Urinary bladder (tissue), 4 donors: ENCODE measurements around the gene NPFFR2. TPM values are rescaled to one million over a fixed set of nuclear protein-coding genes. Genes with fewer than 3 reads are reported as not detected.
A peak's percentile ranks its signal among the peaks of the same experiment; 100 is the strongest.
"Not testable (repeated sequence)": the region's sequence is repeated elsewhere in the genome, so short reads cannot be mapped to it uniquely, and the experiment has no call there.

ENCODE experiments used
- DNase-seq: peaks from one replicate; pipeline ENCODE4 v3.0.0-alpha.2; 2015; ENCODE audit errors: extremely low spot score
- H3K27ac ChIP-seq: one replicate; pipeline ENCODE4 v1.5.1; 2013; ENCODE audit warnings: low read depth, mild to moderate bottlenecking, moderate library complexity
- H3K36me3 ChIP-seq: one replicate; pipeline ENCODE4 v1.6.1; 2013; ENCODE audit warnings: mild to moderate bottlenecking, moderate library complexity; ENCODE audit not compliant: insufficient read depth
- H3K4me1 ChIP-seq: one replicate; pipeline ENCODE4 v1.6.1; 2013; ENCODE audit warnings: mild to moderate bottlenecking, moderate library complexity; ENCODE audit not compliant: insufficient read depth
- H3K4me3 ChIP-seq: one replicate; pipeline ENCODE4 v1.5.1; 2013; ENCODE audit warnings: low read depth, low read length
- WGBS: extraction: QIAGEN DNeasy Blood & Tissue Kit; methylation state at CpG from one replicate; pipeline ENCODE4 v1.1.7; 2013; 5-methylcytosine and 5-hydroxymethylcytosine counted together
- polyA plus RNA-seq: library from polyadenylated mRNA; stranded (reverse); fragments of 200-250 nt; gene quantifications from one replicate; pipeline ENCODE4 v1.2.3, GENCODE V29; 2013
- total RNA-seq: library from RNA; depleted of rRNA; stranded (reverse); fragments of >200 nt; gene quantifications from one replicate; pipeline ENCODE4 v1.2.3, GENCODE V29; 2014
- donor health status: healthy with polysubstance abuse.
- donor health status: healthy.

The NPFFR2 gene
- total and polyA plus RNA-seq, 2 donors, result 1.6 to 3.3 TPM

DNA sequence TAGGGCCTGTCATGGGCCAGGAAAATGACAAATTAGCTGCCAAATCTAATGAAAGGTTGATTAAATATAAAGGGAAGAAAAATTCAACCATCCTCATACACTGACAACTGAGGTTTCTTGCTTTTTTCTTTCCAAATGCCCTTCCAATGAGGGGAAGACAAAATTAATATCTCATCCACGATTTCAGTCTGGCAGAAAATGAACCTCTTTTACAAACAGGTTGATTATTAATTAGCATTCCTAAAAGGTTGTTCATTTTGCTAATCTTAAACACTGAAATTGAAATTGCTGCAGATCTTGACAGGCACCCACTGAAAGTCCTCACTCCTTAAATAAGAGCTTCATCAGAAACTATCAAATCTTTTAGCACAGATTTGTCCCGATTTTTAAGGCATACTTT, 45.5 kb downstream of the NPFFR2 start:
- Histone ChIP-seq H3K36me3 (no peaks in the 10 kb centered on the region), H3K4me1 (no peaks in the 10 kb centered on the region), H3K27ac (no peak overlapping the region), H3K4me3 (no peak overlapping the region)
- 75% methylated on average over 2 of the region's 2 CpGs for WGBS
- no peak for DNase-seq

DNA sequence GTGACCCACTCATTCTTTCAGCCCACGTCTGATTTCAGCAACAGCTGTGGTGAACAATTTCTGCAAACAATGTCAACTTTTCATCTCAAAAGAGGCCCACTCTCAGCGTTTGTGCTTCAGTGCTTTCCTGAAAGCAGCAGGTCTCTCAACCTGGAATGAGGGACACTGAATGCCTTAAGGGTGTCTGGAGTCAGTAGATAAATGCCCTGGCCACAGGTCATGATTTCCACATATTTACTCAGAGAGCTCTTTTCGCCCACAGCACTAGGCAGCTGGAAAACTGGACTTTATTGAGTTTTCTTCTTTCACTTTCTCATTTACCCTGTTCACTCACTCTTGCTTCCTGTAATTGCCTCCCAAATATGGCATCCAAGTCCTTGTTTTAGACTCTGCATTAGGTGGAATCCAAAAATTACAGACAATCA, 52.8 kb downstream of the NPFFR2 start:
- no peaks in the 10 kb centered on the region for H3K4me1 ChIP-seq
- no peaks in the 10 kb centered on the region for H3K36me3 ChIP-seq
- DNase-seq, result no peak
- whole genome bisulfite sequencing, result 27% methylated on average over 3 of the region's 3 CpGs
- H3K4me3 ChIP-seq, result no peak overlapping the region
- H3K27ac ChIP-seq, result peak overlapping the region; percentile 38

DNA sequence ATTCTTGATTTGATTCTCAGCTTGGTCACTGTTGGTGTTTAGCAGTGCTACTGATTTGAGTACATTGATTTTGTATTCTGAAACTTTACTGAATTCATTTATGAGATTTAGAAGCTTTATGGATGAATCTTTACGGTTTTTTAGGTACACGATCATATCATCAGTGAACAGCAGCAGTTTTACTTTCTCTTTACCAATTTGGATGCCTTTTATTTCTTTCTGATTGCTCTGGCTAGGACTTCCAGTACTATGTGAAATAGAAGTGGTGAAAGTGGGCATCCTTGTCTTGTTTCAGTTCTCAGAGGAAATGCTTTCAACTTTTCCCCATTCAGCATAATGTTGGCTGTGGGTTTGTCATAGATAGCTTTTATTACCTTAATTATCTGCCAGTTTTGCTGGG, 58.8 kb downstream of the NPFFR2 start:
- not testable (repeated sequence) for H3K36me3 ChIP-seq, H3K27ac ChIP-seq, DNase-seq, H3K4me3 ChIP-seq, H3K4me1 ChIP-seq
- 87% methylated on average over 2 of the region's 2 CpGs for WGBS

DNA sequence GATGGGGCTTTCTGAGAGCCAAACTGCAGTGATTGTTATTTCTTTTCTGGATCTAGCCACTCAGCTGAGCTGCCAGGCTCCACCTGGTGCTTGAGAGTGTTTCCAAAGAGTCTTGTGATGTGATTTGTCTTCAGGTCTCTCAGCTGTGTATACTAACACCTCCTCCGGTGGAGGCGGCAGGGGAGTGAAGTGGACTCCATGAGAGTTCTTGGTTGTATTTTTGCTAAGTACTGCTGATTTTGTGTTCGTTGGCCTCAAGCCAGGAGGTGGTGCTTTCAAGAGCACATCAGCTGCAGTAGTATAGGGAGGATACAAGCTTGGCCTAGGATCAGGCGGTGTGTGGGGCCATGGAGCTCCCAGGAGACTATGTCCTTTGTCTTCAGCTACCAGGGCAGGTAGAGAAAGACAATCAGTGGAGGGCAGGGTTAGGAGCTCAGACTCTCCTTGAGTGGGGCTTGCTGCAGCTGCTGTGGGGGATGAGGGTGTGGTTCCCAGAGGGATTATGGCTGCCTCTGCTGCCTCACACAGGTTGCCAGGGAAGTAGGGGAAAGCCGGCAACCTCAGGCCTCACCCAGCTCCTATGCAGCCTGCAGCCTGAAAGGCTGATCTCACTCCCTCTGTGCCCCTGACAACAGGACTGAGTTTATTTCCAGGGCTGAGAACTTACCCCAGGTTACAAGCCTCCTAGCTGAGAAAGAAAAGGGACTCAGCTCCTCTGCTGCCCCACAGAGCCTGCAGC, 62.4 kb downstream of the NPFFR2 start:
- WGBS, result 79% methylated on average over 5 of the region's 5 CpGs
- Histone ChIP-seq H3K4me1 (no peaks in the 10 kb centered on the region), H3K27ac (no peak overlapping the region), H3K36me3 (no peaks in the 10 kb centered on the region), H3K4me3 (no peak overlapping the region)
- no peak for DNase-seq

DNA sequence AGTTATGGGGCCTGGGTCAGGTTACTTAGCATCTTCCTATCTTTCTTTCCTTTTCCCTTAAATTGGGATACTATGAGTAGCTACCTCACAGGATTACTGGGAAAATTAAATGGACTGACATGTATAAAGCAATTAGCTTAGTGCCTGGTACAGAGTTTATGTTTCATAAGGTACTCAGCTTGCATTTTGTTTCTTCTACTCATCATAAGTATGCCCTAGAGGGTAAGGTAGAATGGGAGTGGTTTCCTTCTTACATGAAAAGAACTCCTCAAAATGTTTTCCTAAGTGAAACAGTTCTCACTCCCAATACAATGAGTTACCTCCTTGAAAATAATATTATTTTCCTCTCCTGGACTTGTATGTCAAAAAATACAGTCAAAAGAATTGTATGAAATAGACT, 75.7 kb downstream of the NPFFR2 start:
- H3K36me3 ChIP-seq, result no peaks in the 10 kb centered on the region
- H3K4me3 ChIP-seq, result no peak overlapping the region
- H3K4me1 ChIP-seq, result peaks cover 2% of the 10 kb centered on the region
- no peak for DNase-seq
- no peak overlapping the region for H3K27ac ChIP-seq

DNA sequence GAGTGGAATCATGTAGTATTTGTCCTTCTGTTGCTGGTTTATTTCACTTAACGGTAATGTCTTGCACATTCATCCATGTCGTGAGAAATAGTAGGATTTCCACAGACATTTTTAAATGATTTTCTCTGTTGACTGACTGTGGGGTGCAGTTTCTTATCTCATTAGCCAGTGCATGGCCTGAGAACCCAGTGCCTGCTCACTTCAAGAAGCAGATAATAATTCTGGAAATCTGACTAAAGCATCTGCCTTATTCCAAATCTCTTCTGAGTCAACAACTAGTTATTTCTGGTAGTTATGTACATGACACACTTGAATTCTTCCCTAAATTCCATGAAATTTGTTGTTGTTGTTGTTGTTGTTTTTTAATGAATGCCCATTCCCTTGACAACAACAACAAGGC, 77.6 kb downstream of the NPFFR2 start:
- WGBS, result 91% methylated on average over 2 of the region's 2 CpGs

DNA sequence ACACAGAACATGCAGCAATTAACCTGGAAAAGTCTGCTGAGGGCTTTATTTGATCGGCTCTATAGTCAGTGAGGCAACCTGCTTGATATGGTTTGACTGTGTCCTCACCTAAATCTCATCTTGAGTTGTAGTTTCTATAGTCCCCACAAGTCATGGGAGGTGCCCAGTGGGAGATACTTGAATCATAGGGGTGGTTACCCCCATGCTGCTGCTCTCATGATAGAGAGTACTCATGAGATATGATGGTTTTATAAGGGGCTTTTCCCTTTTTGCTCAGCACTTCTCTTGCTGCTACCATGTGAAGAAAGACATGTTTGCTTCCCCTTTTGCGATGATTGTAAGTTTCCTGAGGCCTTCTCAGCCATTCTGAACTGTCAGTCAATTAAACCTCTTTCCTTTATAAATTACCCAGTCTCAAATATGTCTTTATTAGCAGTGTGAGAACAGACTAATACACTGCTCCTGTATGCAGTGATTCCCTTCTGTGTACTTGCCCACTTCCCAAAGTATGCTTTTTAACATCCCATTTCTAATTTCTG, 78.2 kb downstream of the NPFFR2 start:
- Histone ChIP-seq H3K36me3 (no peaks in the 10 kb centered on the region), H3K4me3 (no peak overlapping the region), H3K4me1 (peaks cover 2% of the 10 kb centered on the region), H3K27ac (no peak overlapping the region)
- no peak for DNase-seq
- WGBS, result 96% methylated on average over 2 of the region's 2 CpGs

More for the DNA sequence above, 77.6 kb downstream of the NPFFR2 start:
- DNase-seq, result no peak
- Histone ChIP-seq H3K27ac (no peak overlapping the region), H3K4me3 (no peak overlapping the region), H3K36me3 (no peaks in the 10 kb centered on the region), H3K4me1 (peaks cover 2% of the 10 kb centered on the region)

DNA sequence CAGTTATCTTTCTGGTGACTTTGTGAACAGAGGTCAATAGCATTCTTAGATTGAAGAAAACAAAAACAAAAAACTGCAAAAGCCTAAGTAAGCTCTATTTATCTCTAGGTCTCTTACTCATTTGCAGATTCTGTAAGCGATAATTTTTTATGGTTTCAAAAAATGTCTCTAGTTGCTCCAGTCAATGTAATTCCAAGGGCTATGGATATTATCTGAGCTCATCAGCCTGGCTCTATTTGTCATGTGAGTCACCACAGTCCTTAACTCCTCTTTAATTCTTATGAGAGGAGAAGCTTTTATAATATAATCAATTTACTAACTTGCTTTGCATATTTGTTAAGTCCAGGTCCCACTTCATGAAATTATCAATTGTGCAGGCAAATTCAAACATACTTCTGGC, 79.1 kb downstream of the NPFFR2 start:
- WGBS, result 77% methylated on average over 1 of the region's 1 CpG
- DNase-seq, result no peak
- no peaks in the 10 kb centered on the region for H3K36me3 ChIP-seq
- H3K4me1 ChIP-seq, result peaks cover 2% of the 10 kb centered on the region
- no peak overlapping the region for H3K27ac ChIP-seq
- no peak overlapping the region for H3K4me3 ChIP-seq

DNA sequence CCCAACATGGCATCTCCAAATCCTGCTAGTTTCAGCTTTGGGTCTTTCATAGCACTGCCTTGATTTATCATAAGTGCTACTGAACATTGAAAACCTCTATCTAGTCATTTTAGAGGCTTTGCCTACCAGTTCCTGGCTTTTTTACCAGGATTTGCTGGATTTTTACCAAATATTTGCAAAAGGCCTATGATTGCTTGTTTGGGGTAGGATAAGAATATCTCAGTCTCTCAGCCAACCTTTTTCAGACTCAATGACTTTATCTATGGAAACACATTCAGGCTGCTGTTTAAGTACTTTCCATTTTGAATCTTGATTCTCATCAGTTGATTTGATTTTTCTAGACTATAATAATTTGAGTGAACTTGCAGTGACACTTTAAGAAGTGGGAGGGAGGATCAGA, 80.1 kb downstream of the NPFFR2 start:
- Histone ChIP-seq H3K4me3 (no peak overlapping the region), H3K36me3 (no peaks in the 10 kb centered on the region), H3K4me1 (peaks cover 2% of the 10 kb centered on the region), H3K27ac (no peak overlapping the region)
- DNase-seq, result no peak

DNA sequence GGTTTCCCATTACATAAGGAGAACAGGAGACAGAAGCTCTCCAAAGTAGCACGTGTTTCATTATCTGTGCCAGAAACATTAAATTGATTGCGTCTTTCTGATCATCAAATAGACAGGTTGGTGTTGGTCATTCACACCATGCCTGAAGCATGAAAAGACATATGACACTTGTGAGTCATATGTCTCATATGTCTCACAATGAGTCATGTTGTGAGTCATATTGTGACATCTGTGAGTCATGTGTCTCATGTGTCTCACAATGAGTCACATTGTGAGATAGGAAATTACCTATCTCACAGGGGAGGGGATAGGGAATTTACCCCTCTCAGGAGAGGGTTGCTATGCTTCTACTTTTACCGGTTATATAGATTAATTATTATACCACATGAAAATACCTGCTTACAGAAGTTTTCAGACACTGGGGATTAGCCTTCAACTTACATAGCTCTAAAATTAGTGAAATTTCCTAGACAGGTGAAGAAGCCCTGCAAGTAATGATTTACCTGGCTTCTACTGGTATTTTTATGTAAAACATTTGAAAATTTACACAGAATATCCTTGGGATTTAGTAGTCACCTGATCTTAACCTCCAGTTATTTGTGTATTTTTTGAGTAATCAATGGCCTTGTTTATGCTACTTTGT, 80.8 kb downstream of the NPFFR2 start:
- Histone ChIP-seq H3K27ac (no peak overlapping the region), H3K4me1 (peaks cover 2% of the 10 kb centered on the region), H3K4me3 (no peak overlapping the region), H3K36me3 (no peaks in the 10 kb centered on the region)
- WGBS, result 79% methylated on average over 3 of the region's 3 CpGs
- no peak for DNase-seq

DNA sequence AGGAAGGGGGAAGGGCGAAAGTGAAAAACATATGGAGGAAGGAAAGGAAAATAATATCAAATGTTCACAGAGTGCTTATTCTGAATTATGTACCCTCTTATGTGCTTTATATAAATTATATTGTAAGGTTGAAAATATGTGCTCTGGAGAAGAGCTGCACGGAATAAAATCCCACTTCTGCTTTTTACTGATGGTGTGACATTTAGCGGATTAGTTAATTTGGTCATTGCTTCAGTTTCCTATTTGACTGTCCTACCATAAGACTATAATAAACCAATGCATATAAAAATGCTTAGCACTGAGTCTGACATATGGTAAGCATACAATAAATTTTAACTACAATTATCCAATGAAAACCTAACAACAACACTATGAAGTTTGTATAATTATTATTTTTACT, 86.2 kb downstream of the NPFFR2 start:
- no peaks in the 10 kb centered on the region for H3K4me1 ChIP-seq
- no peak overlapping the region for H3K4me3 ChIP-seq
- H3K36me3 ChIP-seq, result no peaks in the 10 kb centered on the region
- no peak overlapping the region for H3K27ac ChIP-seq
- DNase-seq, result no peak
- 89% methylated on average over 3 of the region's 3 CpGs for WGBS

DNA sequence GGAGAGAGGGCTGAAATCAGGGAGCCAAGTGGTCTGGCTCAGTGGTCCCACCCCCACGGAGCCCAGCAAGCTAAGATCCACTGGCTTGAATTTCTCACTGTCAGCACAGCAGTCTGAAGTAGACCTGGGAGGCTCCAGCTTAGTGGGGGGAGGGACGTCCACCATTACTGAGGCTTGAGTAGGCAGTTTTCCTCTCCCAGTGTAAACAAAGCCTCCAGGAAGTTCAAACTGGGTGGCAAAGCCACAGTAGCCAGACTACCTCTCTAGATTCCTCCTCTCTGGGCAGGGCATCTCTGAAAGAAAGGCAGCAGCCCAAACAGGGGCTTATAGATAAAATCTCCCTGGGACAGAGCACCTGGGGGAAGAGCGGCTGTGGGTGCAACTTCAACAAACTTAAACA, 88.1 kb downstream of the NPFFR2 start:
- DNase-seq, result no peak
- Histone ChIP-seq H3K27ac (no peak overlapping the region), H3K36me3 (no peaks in the 10 kb centered on the region), H3K4me1 (no peaks in the 10 kb centered on the region), H3K4me3 (no peak overlapping the region)
- 47% methylated on average over 3 of the region's 3 CpGs for WGBS

DNA sequence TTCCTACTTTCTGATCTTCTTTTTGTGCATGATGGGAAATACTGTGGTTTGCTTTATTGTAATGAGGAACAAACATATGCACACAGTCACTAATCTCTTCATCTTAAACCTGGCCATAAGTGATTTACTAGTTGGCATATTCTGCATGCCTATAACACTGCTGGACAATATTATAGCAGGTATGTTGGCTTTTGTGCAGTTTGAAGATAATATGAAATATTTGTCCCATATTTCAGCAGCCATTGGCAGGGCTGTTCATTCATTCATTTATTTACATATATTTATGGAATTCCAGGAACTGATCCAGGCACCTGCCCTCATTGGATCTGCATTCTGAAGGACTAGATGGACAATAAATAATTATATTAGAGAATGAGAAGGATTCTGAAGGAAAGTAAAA, 96.9 kb downstream of the NPFFR2 start:
- Histone ChIP-seq H3K4me1 (no peaks in the 10 kb centered on the region), H3K36me3 (no peaks in the 10 kb centered on the region), H3K4me3 (no peak overlapping the region), H3K27ac (no peak overlapping the region)
- DNase-seq, result no peak

DNA sequence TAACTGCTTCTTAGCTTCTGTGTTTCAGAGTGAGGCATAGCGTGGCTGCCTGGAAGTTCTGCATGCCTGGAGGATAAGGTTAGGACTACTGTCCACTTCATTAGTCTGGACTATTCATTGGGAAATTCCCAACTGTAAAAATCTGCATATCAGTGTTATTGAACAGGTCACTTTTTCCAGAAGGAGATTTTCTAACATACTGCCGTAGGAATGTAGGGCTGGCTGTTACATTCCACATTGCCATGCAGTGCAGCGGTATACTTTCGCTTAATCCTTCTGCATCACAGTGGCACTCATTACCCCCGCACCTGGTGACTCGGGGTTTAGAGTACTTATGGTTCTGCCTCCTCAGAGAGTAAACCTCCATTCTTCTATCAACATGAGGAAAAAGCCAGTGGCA, 104.6 kb downstream of the NPFFR2 start:
- H3K4me1 ChIP-seq, result no peaks in the 10 kb centered on the region

More for the DNA sequence above, 104.6 kb downstream of the NPFFR2 start:
- H3K36me3 ChIP-seq, result no peaks in the 10 kb centered on the region
- 82% methylated on average over 6 of the region's 6 CpGs for WGBS
- no peak for DNase-seq
- no peak overlapping the region for H3K27ac ChIP-seq
- no peak overlapping the region for H3K4me3 ChIP-seq
